ENCODE results near the gene ANKRD11.

DNA sequence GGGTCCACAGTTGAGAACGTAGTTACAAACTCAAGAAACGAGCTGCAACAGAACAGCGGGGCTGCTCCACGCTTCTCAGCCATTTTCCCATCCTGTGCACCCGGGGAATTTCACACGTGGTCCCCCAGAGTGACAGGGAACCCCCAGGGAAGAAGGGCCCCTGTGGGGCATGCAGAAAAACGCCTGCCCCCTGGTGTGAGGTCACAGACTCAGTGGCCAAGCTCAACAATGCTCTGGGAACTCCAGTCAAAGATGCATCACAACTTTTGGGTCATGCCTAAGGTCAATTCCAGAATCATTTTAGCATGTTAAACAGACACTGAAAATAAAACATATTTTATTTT, 157.5 kb downstream of the ANKRD11 start:
- TF ChIP-seq SIN3A (IDR thresholded peaks at IDR 0.05; ENCODE audit: borderline replicate concordance, insufficient read depth, low read depth, low read length): no peak
- TF ChIP-seq POLR2AphosphoS5 (IDR thresholded peaks at IDR 0.05; ENCODE audit: low read depth, low read length): no peak
- no peak for TF ChIP-seq CTCF (IDR thresholded peaks at IDR 0.05)
- TF ChIP-seq, protein P1, sequence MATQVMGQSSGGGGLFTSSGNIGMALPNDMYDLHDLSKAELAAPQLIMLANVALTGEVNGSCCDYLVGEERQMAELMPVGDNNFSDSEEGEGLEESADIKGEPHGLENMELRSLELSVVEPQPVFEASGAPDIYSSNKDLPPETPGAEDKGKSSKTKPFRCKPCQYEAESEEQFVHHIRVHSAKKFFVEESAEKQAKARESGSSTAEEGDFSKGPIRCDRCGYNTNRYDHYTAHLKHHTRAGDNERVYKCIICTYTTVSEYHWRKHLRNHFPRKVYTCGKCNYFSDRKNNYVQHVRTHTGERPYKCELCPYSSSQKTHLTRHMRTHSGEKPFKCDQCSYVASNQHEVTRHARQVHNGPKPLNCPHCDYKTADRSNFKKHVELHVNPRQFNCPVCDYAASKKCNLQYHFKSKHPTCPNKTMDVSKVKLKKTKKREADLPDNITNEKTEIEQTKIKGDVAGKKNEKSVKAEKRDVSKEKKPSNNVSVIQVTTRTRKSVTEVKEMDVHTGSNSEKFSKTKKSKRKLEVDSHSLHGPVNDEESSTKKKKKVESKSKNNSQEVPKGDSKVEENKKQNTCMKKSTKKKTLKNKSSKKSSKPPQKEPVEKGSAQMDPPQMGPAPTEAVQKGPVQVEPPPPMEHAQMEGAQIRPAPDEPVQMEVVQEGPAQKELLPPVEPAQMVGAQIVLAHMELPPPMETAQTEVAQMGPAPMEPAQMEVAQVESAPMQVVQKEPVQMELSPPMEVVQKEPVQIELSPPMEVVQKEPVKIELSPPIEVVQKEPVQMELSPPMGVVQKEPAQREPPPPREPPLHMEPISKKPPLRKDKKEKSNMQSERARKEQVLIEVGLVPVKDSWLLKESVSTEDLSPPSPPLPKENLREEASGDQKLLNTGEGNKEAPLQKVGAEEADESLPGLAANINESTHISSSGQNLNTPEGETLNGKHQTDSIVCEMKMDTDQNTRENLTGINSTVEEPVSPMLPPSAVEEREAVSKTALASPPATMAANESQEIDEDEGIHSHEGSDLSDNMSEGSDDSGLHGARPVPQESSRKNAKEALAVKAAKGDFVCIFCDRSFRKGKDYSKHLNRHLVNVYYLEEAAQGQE (IDR thresholded peaks at IDR 0.05; ENCODE audit: insufficient read depth in 1 of 2, low read depth in 2 of 2, low read length in 1 of 2): no peak
- no peak for TF ChIP-seq TCF7L2 (IDR thresholded peaks at IDR 0.05; ENCODE audit: low read depth, low read length)

Data from Panc1 (cell line).